ENCODE data around the gene LRRN4CL.

Gene LRRN4CL

DNA sequence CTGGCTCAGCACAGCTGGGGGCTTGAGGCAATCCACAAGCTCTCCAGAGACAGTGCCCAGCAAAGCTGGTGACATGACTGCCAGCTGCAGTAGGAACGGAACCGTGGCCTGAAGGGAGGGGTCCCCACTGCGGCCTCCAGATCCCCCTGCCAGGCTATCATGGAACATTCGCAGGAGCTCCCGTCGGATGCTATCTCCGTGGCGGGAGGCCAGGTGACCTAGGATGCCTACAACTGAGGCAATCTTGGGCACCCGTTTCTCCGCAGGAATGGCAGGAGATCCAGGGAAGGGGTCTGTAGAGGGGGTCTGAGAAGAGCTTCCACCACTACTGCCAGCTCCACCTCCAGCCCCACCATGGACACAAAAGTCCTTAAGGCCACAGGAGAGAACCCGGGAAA lies 40.4 kb downstream of the LRRN4CL start:
- peaks cover 9% of the 10 kb centered on the region for H3K4me1 ChIP-seq (ENCODE audit: low read length)
- peaks cover 8% of the 10 kb centered on the region for H3F3A ChIP-seq (ENCODE audit: insufficient read depth, low read length)
- H3K27ac ChIP-seq (ENCODE audit: low read length), result no peak overlapping the region
- no peaks in the 10 kb centered on the region for H3K9me2 ChIP-seq (replicated peaks; ENCODE audit: insufficient read depth, low read length)
- DNase-seq, result no peak
- no peaks in the 10 kb centered on the region for H4K20me1 ChIP-seq (ENCODE audit: insufficient read depth, low read length)
- H3K4me3 ChIP-seq (ENCODE audit: low read length), result no peak overlapping the region
- no peaks in the 10 kb centered on the region for H3K9me3 ChIP-seq (replicated peaks; ENCODE audit: insufficient read depth, low read length)
- H3K9ac ChIP-seq (ENCODE audit: low read length), result no peak overlapping the region
- no peak overlapping the region for H2AFZ ChIP-seq (ENCODE audit: low read length)
- 0 out of 2 replicates have a peak, but pooled peaks cover 3% of the 10 kb centered on the region for H3K36me3 ChIP-seq (replicated peaks; ENCODE audit: insufficient read depth, low read length)
- no peaks in the 10 kb centered on the region for H3K27me3 ChIP-seq (replicated peaks; ENCODE audit: insufficient read depth, low read length)
- peaks cover 59% of the 10 kb centered on the region for H3K79me2 ChIP-seq (ENCODE audit: low read length)
- TF ChIP-seq EZH2 (optimal IDR thresholded peaks at IDR 0.05; ENCODE audit: low read depth, low read length) (no peak), EZH2phosphoT487 (IDR thresholded peaks at IDR 0.05; ENCODE audit: low read length) (no peak)
- TF ChIP-seq, protein P1, sequence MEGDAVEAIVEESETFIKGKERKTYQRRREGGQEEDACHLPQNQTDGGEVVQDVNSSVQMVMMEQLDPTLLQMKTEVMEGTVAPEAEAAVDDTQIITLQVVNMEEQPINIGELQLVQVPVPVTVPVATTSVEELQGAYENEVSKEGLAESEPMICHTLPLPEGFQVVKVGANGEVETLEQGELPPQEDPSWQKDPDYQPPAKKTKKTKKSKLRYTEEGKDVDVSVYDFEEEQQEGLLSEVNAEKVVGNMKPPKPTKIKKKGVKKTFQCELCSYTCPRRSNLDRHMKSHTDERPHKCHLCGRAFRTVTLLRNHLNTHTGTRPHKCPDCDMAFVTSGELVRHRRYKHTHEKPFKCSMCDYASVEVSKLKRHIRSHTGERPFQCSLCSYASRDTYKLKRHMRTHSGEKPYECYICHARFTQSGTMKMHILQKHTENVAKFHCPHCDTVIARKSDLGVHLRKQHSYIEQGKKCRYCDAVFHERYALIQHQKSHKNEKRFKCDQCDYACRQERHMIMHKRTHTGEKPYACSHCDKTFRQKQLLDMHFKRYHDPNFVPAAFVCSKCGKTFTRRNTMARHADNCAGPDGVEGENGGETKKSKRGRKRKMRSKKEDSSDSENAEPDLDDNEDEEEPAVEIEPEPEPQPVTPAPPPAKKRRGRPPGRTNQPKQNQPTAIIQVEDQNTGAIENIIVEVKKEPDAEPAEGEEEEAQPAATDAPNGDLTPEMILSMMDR (IDR thresholded peaks at IDR 0.05; ENCODE audit: low read length), result no peak
- no peak overlapping the region for H3K4me2 ChIP-seq (ENCODE audit: low read depth, low read length)

- H2AFZ ChIP-seq (ENCODE audit: low read length), result no peak overlapping the region
- H3K27ac ChIP-seq (ENCODE audit: low read length), result no peak overlapping the region
- no peaks in the 10 kb centered on the region for H4K20me1 ChIP-seq (ENCODE audit: insufficient read depth, low read length)
- no peak overlapping the region for H3K4me3 ChIP-seq (ENCODE audit: low read length)
- H3K4me1 ChIP-seq (ENCODE audit: low read length), result peaks cover 9% of the 10 kb centered on the region
- no peaks in the 10 kb centered on the region for H3K27me3 ChIP-seq (replicated peaks; ENCODE audit: insufficient read depth, low read length)
- H3K4me2 ChIP-seq (ENCODE audit: low read depth, low read length), result no peak overlapping the region
- no peak for DNase-seq
- no peak overlapping the region for H3K9ac ChIP-seq (ENCODE audit: low read length)
- TF ChIP-seq, protein P1 (IDR thresholded peaks at IDR 0.05; ENCODE audit: low read length), result no peak
- TF ChIP-seq EZH2 (optimal IDR thresholded peaks at IDR 0.05; ENCODE audit: low read depth, low read length) (no peak), EZH2phosphoT487 (IDR thresholded peaks at IDR 0.05; ENCODE audit: low read length) (no peak)
- H3F3A ChIP-seq (ENCODE audit: insufficient read depth, low read length), result peaks cover 7% of the 10 kb centered on the region
- no peaks in the 10 kb centered on the region for H3K9me3 ChIP-seq (replicated peaks; ENCODE audit: insufficient read depth, low read length)
- H3K79me2 ChIP-seq (ENCODE audit: low read length), result peaks cover 64% of the 10 kb centered on the region
- 0 out of 2 replicates have a peak, but pooled peaks cover 3% of the 10 kb centered on the region for H3K36me3 ChIP-seq (replicated peaks; ENCODE audit: insufficient read depth, low read length)
- H3K9me2 ChIP-seq (replicated peaks; ENCODE audit: insufficient read depth, low read length), result no peaks in the 10 kb centered on the region
Observed at GRCh38 chr11:62648185-62648966, 41.0 kb downstream of the LRRN4CL start.

DNA sequence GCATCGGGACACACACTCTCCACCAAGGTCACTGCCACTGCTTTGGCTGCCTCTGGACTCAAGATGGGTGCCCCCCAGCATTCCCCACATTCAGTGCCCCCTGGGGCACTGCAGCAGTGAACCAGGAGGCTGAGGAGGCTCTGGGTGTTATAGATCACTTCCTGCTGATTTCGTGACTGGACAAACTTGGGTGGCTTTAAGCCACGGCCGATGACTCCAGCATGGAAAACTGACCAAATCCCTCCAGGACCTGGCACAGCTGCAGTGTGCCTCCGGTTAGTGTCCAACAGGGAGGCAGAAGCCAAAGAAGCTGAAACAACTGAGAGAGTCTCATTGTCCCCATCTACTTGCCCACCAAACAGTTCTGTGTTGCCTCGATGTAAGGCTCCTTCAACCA lies 41.7 kb downstream of the LRRN4CL start:
- H3K4me1 ChIP-seq (ENCODE audit: low read length), result peaks cover 9% of the 10 kb centered on the region
- no peak for TF ChIP-seq EZH2 (optimal IDR thresholded peaks at IDR 0.05; ENCODE audit: low read depth, low read length)
- TF ChIP-seq EZH2phosphoT487 (IDR thresholded peaks at IDR 0.05; ENCODE audit: low read length), result no peak
- TF ChIP-seq, protein P1 (IDR thresholded peaks at IDR 0.05; ENCODE audit: low read length), result no peak
- H3K9me2 ChIP-seq (replicated peaks; ENCODE audit: insufficient read depth, low read length), result no peaks in the 10 kb centered on the region
- no peak overlapping the region for H2AFZ ChIP-seq (ENCODE audit: low read length)
- H3K27ac ChIP-seq (ENCODE audit: low read length), result no peak overlapping the region
- no peak for DNase-seq
- H3F3A ChIP-seq (ENCODE audit: insufficient read depth, low read length), result peaks cover 5% of the 10 kb centered on the region; the same call in 1 of the 2 replicates
- H3K4me2 ChIP-seq (ENCODE audit: low read depth, low read length), result no peak overlapping the region
- 0 out of 2 replicates have a peak, but pooled peaks cover 8% of the 10 kb centered on the region for H3K36me3 ChIP-seq (replicated peaks; ENCODE audit: insufficient read depth, low read length)
- no peaks in the 10 kb centered on the region for H4K20me1 ChIP-seq (ENCODE audit: insufficient read depth, low read length)
- H3K4me3 ChIP-seq (ENCODE audit: low read length), result no peak overlapping the region
- peaks cover 66% of the 10 kb centered on the region for H3K79me2 ChIP-seq (ENCODE audit: low read length)
- no peaks in the 10 kb centered on the region for H3K27me3 ChIP-seq (replicated peaks; ENCODE audit: insufficient read depth, low read length)
- no peaks in the 10 kb centered on the region for H3K9me3 ChIP-seq (replicated peaks; ENCODE audit: insufficient read depth, low read length)
- no peak overlapping the region for H3K9ac ChIP-seq (ENCODE audit: low read length)

Measured in MM.1S (cell line).